ENCODE measurements around the gene FGG. TPM values are rescaled to one million over a fixed set of nuclear protein-coding genes. Genes with fewer than 3 reads are reported as not detected.

FGG gene
- polyA plus RNA-seq, 3 donors: not detected

GRCh38 chr4:154625971-154626370, 13.5 kb upstream of the FGG start:
- H3K27ac Mint-ChIP-seq: no peak overlapping the region
- peaks cover 0 to 9% of the 10 kb centered on the region in 2 donors for H3K4me1 ChIP-seq (ENCODE audit: control insufficient read depth in 1 of 2, insufficient read depth in 2 of 2, low read length in 2 of 2)
- peaks cover 17 to 32% of the 10 kb centered on the region in 2 donors for H3K27me3 ChIP-seq (ENCODE audit: control insufficient read depth in 2 of 2, insufficient read depth in 2 of 2, low read length in 2 of 2)
- H3K36me3 ChIP-seq (replicated peaks in 1 of 2; ENCODE audit: control insufficient read depth in 1 of 2, insufficient read depth in 2 of 2, low read length in 2 of 2): no peaks in the 10 kb centered on the region
- no peaks in the 10 kb centered on the region for H3K9me3 Mint-ChIP-seq
- no peak overlapping the region for H3K4me3 ChIP-seq (replicated peaks in 1 of 3; ENCODE audit: low read depth in 2 of 3, low read length in 3 of 3)
- no peaks in the 10 kb centered on the region for H3K36me3 Mint-ChIP-seq
- no peak overlapping the region for H2AFZ ChIP-seq (ENCODE audit: insufficient read depth, low read depth, low read length, poor library complexity, severe bottlenecking)
- TF ChIP-seq CTCF (IDR thresholded peaks at IDR 0.05): no peak
- H4K20me1 ChIP-seq (ENCODE audit: insufficient read depth, low read length): no peaks in the 10 kb centered on the region
- no peak for DNase-seq
- no peak overlapping the region for H3K27ac ChIP-seq (ENCODE audit: low read depth in 1 of 2, low read length in 2 of 2)
- H3K4me3 Mint-ChIP-seq: peak overlapping the region in 1 of 2 donors; percentile 35
- 92% methylated on average over 3 of the region's 3 CpGs for WGBS (ENCODE audit: insufficient coverage)
- no peak overlapping the region for H3K9ac ChIP-seq (ENCODE audit: insufficient read depth, low read length, poor library complexity, severe bottlenecking)
- intact Hi-C loops (cut with micrococcal nuclease): no loop called here
- H3K4me1 Mint-ChIP-seq: no peaks in the 10 kb centered on the region
- H3K9me3 ChIP-seq (replicated peaks in 1 of 2; ENCODE audit: control insufficient read depth in 1 of 2, insufficient read depth in 1 of 2, low read length in 2 of 2): no peaks in the 10 kb centered on the region
- H3K4me2 ChIP-seq (replicated peaks; ENCODE audit: extremely low read depth, low read length, poor library complexity, severe bottlenecking): no peak overlapping the region
- no peaks in the 10 kb centered on the region for H3K79me2 ChIP-seq (ENCODE audit: insufficient read depth, low read length)
- H3K27me3 Mint-ChIP-seq (ENCODE audit: low read depth in 3 of 3): peaks cover 3 to 12% (median 9%) of the 10 kb centered on the region in 3 donors

GRCh38 chr4:154623995-154624394, 11.5 kb upstream of the FGG start:
- Histone ChIP-seq H3K9me3 (replicated peaks in 1 of 2; ENCODE audit: control insufficient read depth in 1 of 2, insufficient read depth in 1 of 2, low read length in 2 of 2) (no peaks in the 10 kb centered on the region), H3K4me3 (replicated peaks in 1 of 3; ENCODE audit: low read depth in 2 of 3, low read length in 3 of 3) (no peak overlapping the region), H2AFZ (ENCODE audit: insufficient read depth, low read depth, low read length, poor library complexity, severe bottlenecking) (no peak overlapping the region), H3K27ac (ENCODE audit: low read depth in 1 of 2, low read length in 2 of 2) (no peak overlapping the region), H3K9ac (ENCODE audit: insufficient read depth, low read length, poor library complexity, severe bottlenecking) (no peak overlapping the region), H3K4me1 (ENCODE audit: control insufficient read depth in 1 of 2, insufficient read depth in 2 of 2, low read length in 2 of 2) (peaks cover 0 to 9% of the 10 kb centered on the region in 2 donors), H3K79me2 (ENCODE audit: insufficient read depth, low read length) (no peaks in the 10 kb centered on the region), H4K20me1 (ENCODE audit: insufficient read depth, low read length) (no peaks in the 10 kb centered on the region), H3K4me2 (replicated peaks; ENCODE audit: extremely low read depth, low read length, poor library complexity, severe bottlenecking) (no peak overlapping the region), H3K36me3 (replicated peaks in 1 of 2; ENCODE audit: control insufficient read depth in 1 of 2, insufficient read depth in 2 of 2, low read length in 2 of 2) (no peaks in the 10 kb centered on the region), H3K27me3 (ENCODE audit: control insufficient read depth in 2 of 2, insufficient read depth in 2 of 2, low read length in 2 of 2) (peaks cover 17 to 27% of the 10 kb centered on the region in 2 donors)
- H3K9me3 Mint-ChIP-seq: no peaks in the 10 kb centered on the region
- no peak overlapping the region for H3K4me3 Mint-ChIP-seq
- no peaks in the 10 kb centered on the region for H3K4me1 Mint-ChIP-seq
- no peaks in the 10 kb centered on the region for H3K36me3 Mint-ChIP-seq
- no peak for DNase-seq
- intact Hi-C loops (cut with micrococcal nuclease): no loop called here
- H3K27ac Mint-ChIP-seq: no peak overlapping the region
- no peak for TF ChIP-seq CTCF (IDR thresholded peaks at IDR 0.05)
- peaks cover 2 to 9% (median 6%) of the 10 kb centered on the region in 3 donors for H3K27me3 Mint-ChIP-seq (ENCODE audit: low read depth in 3 of 3)
- 96% methylated on average over 7 of the region's 7 CpGs for WGBS (ENCODE audit: insufficient coverage)
